ENCODE data around the gene OVAAL. TPM values are rescaled to one million over a fixed set of nuclear protein-coding genes. Genes with fewer than 3 reads are reported as not detected.

The OVAAL gene
- total and polyA plus RNA-seq, 9 of the 15 experiments (the other 6 are each of a cell fraction or from before 2014, with no cell fraction given) = 0.04 to 0.18 (median 0.08) TPM; not detected in 4

DNA sequence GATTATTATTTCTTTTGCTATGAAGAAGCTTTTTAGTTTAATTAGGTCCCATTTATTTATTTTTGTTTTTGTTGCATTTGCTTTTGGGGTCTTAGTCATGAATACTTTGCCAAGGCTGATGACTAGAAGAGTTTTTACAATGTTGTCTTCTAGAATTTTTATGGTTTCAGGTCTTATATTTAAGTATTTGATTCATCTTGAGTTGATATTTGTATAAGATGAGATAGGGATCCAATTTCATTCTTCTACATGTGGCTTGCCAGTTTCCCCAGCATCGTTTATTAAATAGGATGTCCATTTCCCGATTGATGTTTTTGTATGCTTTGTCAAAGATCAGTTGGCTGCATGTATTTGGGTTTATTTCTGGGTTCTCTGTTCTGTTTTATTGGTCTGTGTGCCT lies 47.9 kb upstream of the OVAAL start (continued):
- TF ChIP-seq, protein P1, sequence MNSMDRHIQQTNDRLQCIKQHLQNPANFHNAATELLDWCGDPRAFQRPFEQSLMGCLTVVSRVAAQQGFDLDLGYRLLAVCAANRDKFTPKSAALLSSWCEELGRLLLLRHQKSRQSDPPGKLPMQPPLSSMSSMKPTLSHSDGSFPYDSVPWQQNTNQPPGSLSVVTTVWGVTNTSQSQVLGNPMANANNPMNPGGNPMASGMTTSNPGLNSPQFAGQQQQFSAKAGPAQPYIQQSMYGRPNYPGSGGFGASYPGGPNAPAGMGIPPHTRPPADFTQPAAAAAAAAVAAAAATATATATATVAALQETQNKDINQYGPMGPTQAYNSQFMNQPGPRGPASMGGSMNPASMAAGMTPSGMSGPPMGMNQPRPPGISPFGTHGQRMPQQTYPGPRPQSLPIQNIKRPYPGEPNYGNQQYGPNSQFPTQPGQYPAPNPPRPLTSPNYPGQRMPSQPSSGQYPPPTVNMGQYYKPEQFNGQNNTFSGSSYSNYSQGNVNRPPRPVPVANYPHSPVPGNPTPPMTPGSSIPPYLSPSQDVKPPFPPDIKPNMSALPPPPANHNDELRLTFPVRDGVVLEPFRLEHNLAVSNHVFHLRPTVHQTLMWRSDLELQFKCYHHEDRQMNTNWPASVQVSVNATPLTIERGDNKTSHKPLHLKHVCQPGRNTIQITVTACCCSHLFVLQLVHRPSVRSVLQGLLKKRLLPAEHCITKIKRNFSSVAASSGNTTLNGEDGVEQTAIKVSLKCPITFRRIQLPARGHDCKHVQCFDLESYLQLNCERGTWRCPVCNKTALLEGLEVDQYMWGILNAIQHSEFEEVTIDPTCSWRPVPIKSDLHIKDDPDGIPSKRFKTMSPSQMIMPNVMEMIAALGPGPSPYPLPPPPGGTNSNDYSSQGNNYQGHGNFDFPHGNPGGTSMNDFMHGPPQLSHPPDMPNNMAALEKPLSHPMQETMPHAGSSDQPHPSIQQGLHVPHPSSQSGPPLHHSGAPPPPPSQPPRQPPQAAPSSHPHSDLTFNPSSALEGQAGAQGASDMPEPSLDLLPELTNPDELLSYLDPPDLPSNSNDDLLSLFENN (IDR thresholded peaks at IDR 0.05; ENCODE audit: low read depth in 2 of 2, low read length in 2 of 2) = no peak
- TF ChIP-seq SIN3A (IDR thresholded peaks at IDR 0.05; ENCODE audit: borderline replicate concordance in 2 of 2, control insufficient read depth in 1 of 2, low read depth in 2 of 2, low read length in 2 of 2) (no peak), COPS2 (conservative IDR thresholded peaks at IDR 0.05) (no peak), TOE1 (IDR thresholded peaks at IDR 0.05; ENCODE audit: borderline replicate concordance) (no peak), TOE1 (CRISPR knock-in tag; IDR thresholded peaks at IDR 0.05; ENCODE audit: borderline replicate concordance, low read depth) (no peak), PHF8 (IDR thresholded peaks at IDR 0.05; ENCODE audit: borderline replicate concordance, low read length) (no peak), NFYB (IDR thresholded peaks at IDR 0.05; ENCODE audit: extremely low read depth, insufficient read length) (no peak), ZNF583 (CRISPR knock-in tag; IDR thresholded peaks at IDR 0.05) (no peak), STAT5A (IDR thresholded peaks at IDR 0.05; ENCODE audit: borderline replicate concordance, low read length) (no peak)
- TF ChIP-seq, protein P2, sequence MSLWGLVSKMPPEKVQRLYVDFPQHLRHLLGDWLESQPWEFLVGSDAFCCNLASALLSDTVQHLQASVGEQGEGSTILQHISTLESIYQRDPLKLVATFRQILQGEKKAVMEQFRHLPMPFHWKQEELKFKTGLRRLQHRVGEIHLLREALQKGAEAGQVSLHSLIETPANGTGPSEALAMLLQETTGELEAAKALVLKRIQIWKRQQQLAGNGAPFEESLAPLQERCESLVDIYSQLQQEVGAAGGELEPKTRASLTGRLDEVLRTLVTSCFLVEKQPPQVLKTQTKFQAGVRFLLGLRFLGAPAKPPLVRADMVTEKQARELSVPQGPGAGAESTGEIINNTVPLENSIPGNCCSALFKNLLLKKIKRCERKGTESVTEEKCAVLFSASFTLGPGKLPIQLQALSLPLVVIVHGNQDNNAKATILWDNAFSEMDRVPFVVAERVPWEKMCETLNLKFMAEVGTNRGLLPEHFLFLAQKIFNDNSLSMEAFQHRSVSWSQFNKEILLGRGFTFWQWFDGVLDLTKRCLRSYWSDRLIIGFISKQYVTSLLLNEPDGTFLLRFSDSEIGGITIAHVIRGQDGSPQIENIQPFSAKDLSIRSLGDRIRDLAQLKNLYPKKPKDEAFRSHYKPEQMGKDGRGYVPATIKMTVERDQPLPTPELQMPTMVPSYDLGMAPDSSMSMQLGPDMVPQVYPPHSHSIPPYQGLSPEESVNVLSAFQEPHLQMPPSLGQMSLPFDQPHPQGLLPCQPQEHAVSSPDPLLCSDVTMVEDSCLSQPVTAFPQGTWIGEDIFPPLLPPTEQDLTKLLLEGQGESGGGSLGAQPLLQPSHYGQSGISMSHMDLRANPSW (CRISPR knock-in tag; IDR thresholded peaks at IDR 0.05) = no peak
- TF ChIP-seq, protein P3, sequence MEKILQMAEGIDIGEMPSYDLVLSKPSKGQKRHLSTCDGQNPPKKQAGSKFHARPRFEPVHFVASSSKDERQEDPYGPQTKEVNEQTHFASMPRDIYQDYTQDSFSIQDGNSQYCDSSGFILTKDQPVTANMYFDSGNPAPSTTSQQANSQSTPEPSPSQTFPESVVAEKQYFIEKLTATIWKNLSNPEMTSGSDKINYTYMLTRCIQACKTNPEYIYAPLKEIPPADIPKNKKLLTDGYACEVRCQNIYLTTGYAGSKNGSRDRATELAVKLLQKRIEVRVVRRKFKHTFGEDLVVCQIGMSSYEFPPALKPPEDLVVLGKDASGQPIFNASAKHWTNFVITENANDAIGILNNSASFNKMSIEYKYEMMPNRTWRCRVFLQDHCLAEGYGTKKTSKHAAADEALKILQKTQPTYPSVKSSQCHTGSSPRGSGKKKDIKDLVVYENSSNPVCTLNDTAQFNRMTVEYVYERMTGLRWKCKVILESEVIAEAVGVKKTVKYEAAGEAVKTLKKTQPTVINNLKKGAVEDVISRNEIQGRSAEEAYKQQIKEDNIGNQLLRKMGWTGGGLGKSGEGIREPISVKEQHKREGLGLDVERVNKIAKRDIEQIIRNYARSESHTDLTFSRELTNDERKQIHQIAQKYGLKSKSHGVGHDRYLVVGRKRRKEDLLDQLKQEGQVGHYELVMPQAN (IDR thresholded peaks at IDR 0.05; ENCODE audit: borderline replicate concordance) = no peak
- TF ChIP-seq, protein P4, sequence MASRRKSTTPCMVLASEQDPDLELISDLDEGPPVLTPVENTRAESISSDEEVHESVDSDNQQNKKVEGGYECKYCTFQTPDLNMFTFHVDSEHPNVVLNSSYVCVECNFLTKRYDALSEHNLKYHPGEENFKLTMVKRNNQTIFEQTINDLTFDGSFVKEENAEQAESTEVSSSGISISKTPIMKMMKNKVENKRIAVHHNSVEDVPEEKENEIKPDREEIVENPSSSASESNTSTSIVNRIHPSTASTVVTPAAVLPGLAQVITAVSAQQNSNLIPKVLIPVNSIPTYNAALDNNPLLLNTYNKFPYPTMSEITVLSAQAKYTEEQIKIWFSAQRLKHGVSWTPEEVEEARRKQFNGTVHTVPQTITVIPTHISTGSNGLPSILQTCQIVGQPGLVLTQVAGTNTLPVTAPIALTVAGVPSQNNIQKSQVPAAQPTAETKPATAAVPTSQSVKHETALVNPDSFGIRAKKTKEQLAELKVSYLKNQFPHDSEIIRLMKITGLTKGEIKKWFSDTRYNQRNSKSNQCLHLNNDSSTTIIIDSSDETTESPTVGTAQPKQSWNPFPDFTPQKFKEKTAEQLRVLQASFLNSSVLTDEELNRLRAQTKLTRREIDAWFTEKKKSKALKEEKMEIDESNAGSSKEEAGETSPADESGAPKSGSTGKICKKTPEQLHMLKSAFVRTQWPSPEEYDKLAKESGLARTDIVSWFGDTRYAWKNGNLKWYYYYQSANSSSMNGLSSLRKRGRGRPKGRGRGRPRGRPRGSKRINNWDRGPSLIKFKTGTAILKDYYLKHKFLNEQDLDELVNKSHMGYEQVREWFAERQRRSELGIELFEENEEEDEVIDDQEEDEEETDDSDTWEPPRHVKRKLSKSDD (conservative IDR thresholded peaks at IDR 0.05; ENCODE audit: low read length) = no peak
